Right atrium auricular region (tissue), 2 donors: ENCODE results near the gene SCFD2. TPM values are rescaled to one million over a fixed set of nuclear protein-coding genes. Genes with fewer than 3 reads are reported as not detected.

Source experiments
- DNase-seq: peaks from one replicate; pipeline ENCODE4 v3.0.0-alpha.2; 2019; ENCODE audit warnings: low spot score
- H3K27ac ChIP-seq, 2 donors: fragments of 200-600 bp; sonication (generic); 1 replicate in 1 of 2; 2 replicates in 1 of 2; pipeline ENCODE4 v1.5.1; 2016 to 2019
- H3K27me3 ChIP-seq, 2 donors: fragments of 200-600 bp; sonication (generic); one replicate each; pipeline versions ENCODE4 v1.5.1 to v1.6.0; 2017 to 2019
- H3K36me3 ChIP-seq: fragments of 200-600 bp; sonication (generic); one replicate; pipeline ENCODE4 v1.5.1; 2016
- H3K4me1 ChIP-seq, 2 donors: fragments of 200-600 bp; sonication (generic); one replicate each; pipeline versions ENCODE4 v1.5.1 to v1.6.0; 2017 to 2019
- H3K4me3 ChIP-seq, 2 donors: fragments of 200-600 bp; sonication (generic); 1 replicate in 1 of 2; 2 replicates in 1 of 2; pipeline ENCODE4 v1.5.1; 2017 to 2019; ENCODE audit warnings: mild to moderate bottlenecking in 1 of 2, moderate library complexity in 1 of 2
- H3K9me3 ChIP-seq, 2 donors: fragments of 200-600 bp; sonication (generic); one replicate each; pipeline ENCODE4 v1.5.1; 2019
- CTCF ChIP-seq, 2 donors: fragments of 200-600 bp; sonication (generic); IDR thresholded peaks; one replicate each; pipeline ENCODE4 v1.5.1; 2019; ENCODE audit warnings: antibody characterized with exemption in 2 of 2
- total RNA-seq, 2 donors: library from RNA; depleted of rRNA; stranded (reverse); fragments of >200 nt; gene quantifications; one replicate each; pipeline ENCODE4 v1.1.0, GENCODE V29; 2016

The SCFD2 gene
- total RNA-seq, 2 donors from 2014 or later, result 8.1 to 9.4 TPM

DNA sequence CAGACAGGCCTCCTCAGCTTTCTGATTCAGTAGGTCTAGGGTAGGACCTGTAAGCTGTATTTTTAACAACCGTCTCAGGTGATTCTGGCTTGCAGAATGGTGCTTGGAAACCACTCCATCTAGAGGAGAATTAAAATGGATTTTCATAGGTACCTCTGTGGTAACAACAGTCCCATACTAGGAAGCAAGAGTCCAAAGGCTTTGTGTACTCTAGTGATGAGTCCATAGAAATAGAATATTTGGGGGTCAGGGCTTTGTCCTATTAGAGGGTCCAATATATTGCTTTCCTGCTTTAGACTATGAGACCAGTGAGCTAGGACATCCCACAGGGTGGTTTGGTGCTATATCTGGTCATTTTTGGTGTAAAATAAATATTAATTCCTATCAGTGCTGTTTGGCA is 242.0 kb downstream of the SCFD2 start:
- no peak for TF ChIP-seq CTCF (IDR thresholded peaks at IDR 0.05)
- Histone ChIP-seq H3K4me1 (peaks cover 0 to 46% of the 10 kb centered on the region in 2 donors), H3K9me3 (no peaks in the 10 kb centered on the region), H3K4me3 (no peak overlapping the region), H3K27ac (no peak overlapping the region), H3K36me3 (no peaks in the 10 kb centered on the region), H3K27me3 (no peaks in the 10 kb centered on the region)
- DNase-seq, result no peak

- Histone ChIP-seq H3K27ac (no peak overlapping the region), H3K9me3 (no peaks in the 10 kb centered on the region), H3K4me3 (no peak overlapping the region), H3K36me3 (no peaks in the 10 kb centered on the region), H3K27me3 (no peaks in the 10 kb centered on the region), H3K4me1 (peaks cover 0 to 40% of the 10 kb centered on the region in 2 donors)
- TF ChIP-seq CTCF (IDR thresholded peaks at IDR 0.05), result no peak
- no peak for DNase-seq
These were observed 242.7 kb downstream of the SCFD2 start for GRCh38 chr4:53123171-53123570.

GRCh38 chr4:53122280-53123116 is 243.4 kb downstream of the SCFD2 start:
- H3K4me1 ChIP-seq, result peaks cover 0 to 36% of the 10 kb centered on the region in 2 donors
- no peak overlapping the region for H3K27ac ChIP-seq
- H3K36me3 ChIP-seq, result no peaks in the 10 kb centered on the region
- no peaks in the 10 kb centered on the region for H3K9me3 ChIP-seq
- no peak for TF ChIP-seq CTCF (IDR thresholded peaks at IDR 0.05)
- H3K27me3 ChIP-seq, result no peaks in the 10 kb centered on the region
- DNase-seq, result no peak
- no peak overlapping the region for H3K4me3 ChIP-seq

DNA sequence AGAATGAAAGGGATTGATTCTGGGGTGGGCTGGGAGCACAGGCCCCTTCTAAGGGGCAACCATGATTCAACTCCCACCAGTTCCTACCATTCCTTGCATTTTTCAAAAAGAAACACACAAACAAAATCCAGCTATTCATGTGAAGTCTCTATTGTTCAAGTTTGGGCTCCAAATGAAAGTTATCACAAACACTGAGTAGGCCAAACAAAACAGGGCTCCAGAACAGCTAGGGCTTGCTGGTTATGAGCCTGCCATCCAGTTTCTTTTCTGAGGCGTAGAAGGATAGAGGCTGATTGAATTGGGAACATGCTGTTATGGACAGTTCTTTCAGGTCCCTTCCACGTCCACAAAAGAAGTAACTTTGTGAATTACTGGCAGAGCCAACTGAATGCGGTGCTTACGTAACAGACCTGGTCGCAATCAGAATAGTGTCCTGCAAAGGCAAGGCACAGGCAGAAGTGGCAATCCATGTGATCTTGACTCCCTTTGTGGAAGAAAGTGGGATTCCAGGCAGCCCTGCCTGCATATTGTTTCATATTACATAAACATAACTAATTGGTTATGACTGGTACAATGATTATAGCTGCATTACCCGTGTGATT is 244.5 kb downstream of the SCFD2 start:
- Histone ChIP-seq H3K4me3 (no peak overlapping the region), H3K4me1 (peaks cover 0 to 32% of the 10 kb centered on the region in 2 donors), H3K9me3 (no peaks in the 10 kb centered on the region), H3K27me3 (no peaks in the 10 kb centered on the region), H3K36me3 (no peaks in the 10 kb centered on the region), H3K27ac (peak overlapping the region; percentile 58 to 60)
- TF ChIP-seq CTCF (IDR thresholded peaks at IDR 0.05), result no peak
- no peak for DNase-seq

GRCh38 chr4:53120778-53121177 is 245.1 kb downstream of the SCFD2 start:
- H3K4me3 ChIP-seq, result no peak overlapping the region
- H3K9me3 ChIP-seq, result no peaks in the 10 kb centered on the region
- H3K27me3 ChIP-seq, result no peaks in the 10 kb centered on the region
- H3K4me1 ChIP-seq, result peaks cover 0 to 32% of the 10 kb centered on the region in 2 donors
- H3K27ac ChIP-seq, result peak overlapping the region; percentile 58 to 60
- DNase-seq, result no peak
- no peaks in the 10 kb centered on the region for H3K36me3 ChIP-seq
- TF ChIP-seq CTCF (IDR thresholded peaks at IDR 0.05), result no peak
